IMR-90 (cell line): ENCODE data around the gene NALCN. TPM values are rescaled to one million over a fixed set of nuclear protein-coding genes. Genes with fewer than 3 reads are reported as not detected.

Experiments used
- ATAC-seq: fragments of 200-7000 bp; cut with Tn5 transposase; 2 replicates; pipeline ENCODE4 v1.9.1; 2020; ENCODE audit warnings: low read depth, mild to moderate bottlenecking, moderate library complexity
- BruUV-seq: library from RNA; stranded (reverse); fragments of 400-500 nt; replicated peaks from 2 replicates; lab custom pipeline; 2021; lab: Mats Ljungman, UMichigan
- CTCF ChIA-PET: fragments of 300-600 bp; formaldehyde crosslinking; extraction: SDS; loops from one replicate; lab custom pipeline; 2021; ENCODE audit warnings: antibody characterized with exemption; lab: Yijun Ruan, JAX
- POLR2A ChIA-PET: fragments of 300-600 bp; sonication (Branson Sonifier 250); formaldehyde crosslinking; loops from one replicate; lab custom pipeline; 2022; ENCODE audit warnings: antibody characterized with exemption; ENCODE audit not compliant: unreplicated experiment; lab: Charles Lee
- DNase-seq: peaks from one replicate; pipeline ENCODE4 v3.0.0; 2013
- H2AFZ ChIP-seq: replicated peaks from 2 replicates; pipeline ENCODE3; 2013; ENCODE audit warnings: low read length, mild to moderate bottlenecking; ENCODE audit not compliant: poor library complexity
- H2AK5ac ChIP-seq: 2 replicates; pipeline ENCODE4 v1.6.1; 2013; ENCODE audit warnings: low read depth, low read length, inconsistent platforms
- H2AK9ac ChIP-seq: replicated peaks from 2 replicates; pipeline ENCODE3; 2013; ENCODE audit warnings: mild to moderate bottlenecking, low read depth, low read length, moderate library complexity; ENCODE audit not compliant: poor library complexity
- H2BK120ac ChIP-seq: 2 replicates; pipeline ENCODE4 v1.6.1; 2013; ENCODE audit warnings: low read depth, low read length, inconsistent platforms
- H2BK15ac ChIP-seq: 3 replicates; pipeline ENCODE4 v1.6.1; 2013; ENCODE audit warnings: low read depth, low read length, inconsistent platforms
- H2BK20ac ChIP-seq: 2 replicates; pipeline ENCODE4 v1.6.1; 2013; ENCODE audit warnings: low read depth, mild to moderate bottlenecking, inconsistent platforms, low read length, moderate library complexity
- H2BK5ac ChIP-seq: 2 replicates; pipeline ENCODE4 v1.6.1; 2013; ENCODE audit warnings: mild to moderate bottlenecking, low read depth, low read length, inconsistent platforms; ENCODE audit not compliant: poor library complexity, severe bottlenecking
- H3K14ac ChIP-seq: replicated peaks from 2 replicates; pipeline ENCODE4 v1.6.1; 2013; ENCODE audit warnings: low read depth, low read length, inconsistent platforms
- H3K18ac ChIP-seq: 2 replicates; pipeline ENCODE4 v1.6.1; 2013; ENCODE audit warnings: low read depth, low read length, control low read depth
- H3K23ac ChIP-seq: 2 replicates; pipeline ENCODE4 v1.6.1; 2013; ENCODE audit warnings: low read depth, low read length, inconsistent platforms
- H3K27ac ChIP-seq: 2 replicates; pipeline ENCODE4 v1.5.1; 2013; ENCODE audit warnings: mild to moderate bottlenecking, control low read depth, low read length; ENCODE audit not compliant: insufficient read depth
- H3K27me3 ChIP-seq: 2 replicates; pipeline ENCODE4 v1.6.1; 2013; ENCODE audit warnings: low read length; ENCODE audit not compliant: control insufficient read depth, insufficient read depth
- H3K36me3 ChIP-seq: 2 replicates; pipeline ENCODE4 v1.6.1; 2013; ENCODE audit warnings: low read length, mixed read lengths; ENCODE audit not compliant: control insufficient read depth, insufficient read depth
- H3K4ac ChIP-seq: 2 replicates; pipeline ENCODE4 v1.6.1; 2013; ENCODE audit warnings: low read depth, low read length, inconsistent platforms
- H3K4me1 ChIP-seq: 2 replicates; pipeline ENCODE4 v1.6.1; 2013; ENCODE audit warnings: low read length, mixed read lengths; ENCODE audit not compliant: control insufficient read depth, insufficient read depth
- H3K4me2 ChIP-seq: 2 replicates; pipeline ENCODE4 v1.6.1; 2013; ENCODE audit warnings: low read depth, mild to moderate bottlenecking, control low read depth, low read length, moderate library complexity
- H3K4me3 ChIP-seq: 2 replicates; pipeline ENCODE4 v1.5.1; 2013; ENCODE audit warnings: low read depth, mild to moderate bottlenecking, control low read depth, low read length, moderate library complexity; ENCODE audit not compliant: insufficient read depth
- H3K56ac ChIP-seq: 2 replicates; pipeline ENCODE4 v1.6.1; 2013; ENCODE audit warnings: low read length, inconsistent platforms; ENCODE audit not compliant: insufficient read depth; ENCODE audit errors: extremely low read depth
- H3K79me1 ChIP-seq, 2 experiments: 2 replicates each; pipeline ENCODE4 v1.6.1; 2013; ENCODE audit warnings: low read length in 2 of 2, inconsistent platforms in 1 of 2, low read depth in 1 of 2
- H3K9ac ChIP-seq: 2 replicates; pipeline ENCODE4 v1.6.1; 2013; ENCODE audit warnings: low read depth, low read length, control low read depth
- H3K9me1 ChIP-seq: 2 replicates; pipeline ENCODE4 v1.6.1; 2013; ENCODE audit warnings: low read length, inconsistent platforms; ENCODE audit not compliant: insufficient read depth
- H3K9me3 ChIP-seq: 2 replicates; pipeline ENCODE4 v1.6.1; 2013; ENCODE audit warnings: low read length; ENCODE audit not compliant: control insufficient read depth, insufficient read depth
- H4K20me1 ChIP-seq: 2 replicates; pipeline ENCODE4 v1.6.1; 2013; ENCODE audit warnings: low read length, inconsistent platforms; ENCODE audit not compliant: insufficient read depth
- H4K5ac ChIP-seq: 2 replicates; pipeline ENCODE4 v1.6.1; 2013; ENCODE audit warnings: mild to moderate bottlenecking, low read depth, low read length, control low read depth
- H4K8ac ChIP-seq, 2 experiments: 2 replicates each; pipeline ENCODE4 v1.6.1; 2013; ENCODE audit warnings: low read depth in 2 of 2, low read length in 2 of 2, control low read depth in 1 of 2, inconsistent platforms in 1 of 2
- H4K91ac ChIP-seq: 2 replicates; pipeline ENCODE4 v1.6.1; 2013; ENCODE audit warnings: low read depth, low read length, inconsistent platforms; ENCODE audit not compliant: insufficient read depth
- BHLHE40 ChIP-seq: fragments of 150-350 bp; IDR thresholded peaks from 2 replicates; pipeline ENCODE4 v1.6.1; 2016; ENCODE audit warnings: mild to moderate bottlenecking, low read depth, low read length
- CEBPB ChIP-seq: IDR thresholded peaks from 2 replicates; pipeline ENCODE4 v1.6.1; 2012; ENCODE audit warnings: low read depth, low read length, improper control_type of control experiment
- CHD1 ChIP-seq: IDR thresholded peaks from 2 replicates; pipeline ENCODE4 v1.6.1; 2012; ENCODE audit warnings: low read depth, low read length, improper control_type of control experiment
- CTCF ChIP-seq: conservative IDR thresholded peaks from 2 replicates; pipeline ENCODE4 v1.5.1; 2012; ENCODE audit warnings: mild to moderate bottlenecking, low read depth, low read length, improper control_type of control experiment
- ELK1 ChIP-seq: fragments of 150-350 bp; IDR thresholded peaks from 2 replicates; pipeline ENCODE4 v1.6.1; 2016; ENCODE audit warnings: low read depth, mild to moderate bottlenecking, low read length, moderate library complexity, borderline replicate concordance
- FOS ChIP-seq: fragments of 150-350 bp; IDR thresholded peaks from 2 replicates; pipeline ENCODE4 v1.6.1; 2016; ENCODE audit warnings: low read depth, low read length
- MAFK ChIP-seq: IDR thresholded peaks from 2 replicates; pipeline ENCODE4 v1.6.1; 2012; ENCODE audit warnings: low read depth, low read length, improper control_type of control experiment
- MAZ ChIP-seq: IDR thresholded peaks from 2 replicates; pipeline ENCODE4 v1.6.1; 2012; ENCODE audit warnings: low read depth, mild to moderate bottlenecking, low read length, improper control_type of control experiment, moderate library complexity, borderline replicate concordance
- NFE2L2 ChIP-seq: fragments of 150-350 bp; IDR thresholded peaks from 2 replicates; pipeline ENCODE4 v1.6.1; 2016; ENCODE audit warnings: low read depth, mild to moderate bottlenecking, low read length
- RAD21 ChIP-seq: IDR thresholded peaks from 2 replicates; pipeline ENCODE4 v1.6.1; 2012; ENCODE audit warnings: low read length, improper control_type of control experiment
- RCOR1 ChIP-seq: IDR thresholded peaks from 2 replicates; pipeline ENCODE4 v1.6.1; 2012; ENCODE audit warnings: mild to moderate bottlenecking, low read length, improper control_type of control experiment; ENCODE audit not compliant: insufficient replicate concordance
- WGBS, 2 experiments: methylation state at CpG; one replicate each; pipeline versions ENCODE4 v1.1.5 to v1.1.7; 2013; ENCODE audit warnings: missing lambda C conversion rate in 2 of 2; ENCODE audit not compliant: insufficient read length in 1 of 2; ENCODE audit errors: extremely low coverage in 2 of 2; 5-methylcytosine and 5-hydroxymethylcytosine counted together
- dilution Hi-C: fragments of 300-500 bp; cut with HindIII; formaldehyde crosslinking; loops from one replicate; pipeline ENCODE4 v1.14.3; 2018; ENCODE audit warnings: low sequenced_read_pairs; ENCODE audit not compliant: unreplicated experiment
- in situ Hi-C: fragments of 300-500 bp; cut with MboI; formaldehyde crosslinking; loops from 3 replicates; pipeline ENCODE4 v1.14.3; 2019; ENCODE audit warnings: low sequenced_read_pairs, inconsistent platforms, mixed read lengths
- intact Hi-C: fragments of 100-400 bp; cut with micrococcal nuclease; formaldehyde crosslinking; loops from 2 replicates; pipeline ENCODE4 v1.10.0; 2022
- polyA plus RNA-seq, 3 experiments: library from polyadenylated mRNA; depleted of rRNA; stranded (reverse); fragments of >200 nt; gene quantifications; 2 replicates each; pipeline ENCODE4 v1.2.3, GENCODE V29; 2012; ENCODE audit warnings: low replicate concordance in 1 of 3
- total RNA-seq: library from RNA; depleted of rRNA; stranded (reverse); fragments of >200 nt; gene quantifications from 2 replicates; pipeline ENCODE4 v1.2.3, GENCODE V29; 2012

The NALCN gene
- total and polyA plus RNA-seq, 2 of the 4 experiments (the other 2 are of a cell fraction): 2.9 to 4.8 TPM

- DNase-seq: no peak
- no peak overlapping the region for H2AFZ ChIP-seq
- no peaks in the 10 kb centered on the region for H3K9me1 ChIP-seq
- dilution Hi-C loops: no loop called here
- H3K4me2 ChIP-seq: no peak overlapping the region
- no peak for ATAC-seq
- ChIA-PET CTCF (interaction anchor here (1.5 kb wide), 1 partner anchor 343 kb away, joined by 3 read pairs; no protein-coding TSS in a partner anchor), POLR2A (no interaction called here)
- 90% methylated on average over 9 of the region's 12 CpGs; no CpG with 5 or more reads in 1 of the 2 experiments for WGBS, 2 experiments
- no peak overlapping the region for H3K4ac ChIP-seq
- no TSS peak for BruUV-seq
- in situ Hi-C loops: no loop called here
- no peaks in the 10 kb centered on the region for H3K79me1 ChIP-seq
- no peak overlapping the region for H4K5ac ChIP-seq
- no peak overlapping the region for H3K9ac ChIP-seq
- no peak overlapping the region for H2BK120ac ChIP-seq
- intact Hi-C loops: no loop called here
- no peak overlapping the region for H3K4me3 ChIP-seq
- H3K18ac ChIP-seq: no peak overlapping the region
- H3K36me3 ChIP-seq: no peaks in the 10 kb centered on the region
- H2AK9ac ChIP-seq: no peak overlapping the region
- H3K9me3 ChIP-seq: no peaks in the 10 kb centered on the region
- no peaks in the 10 kb centered on the region for H4K20me1 ChIP-seq
- H2BK5ac ChIP-seq: no peak overlapping the region
- TF ChIP-seq ELK1 (no peak), BHLHE40 (no peak), RAD21 (no peak), CHD1 (no peak), FOS (no peak), NFE2L2 (no peak), MAZ (no peak), RCOR1 (no peak), CTCF (no peak), CEBPB (no peak), MAFK (no peak)
- H2BK20ac ChIP-seq: no peak overlapping the region
- H4K8ac ChIP-seq: no peak overlapping the region
- H4K91ac ChIP-seq: no peak overlapping the region
- H3K23ac ChIP-seq: no peak overlapping the region
- H3K14ac ChIP-seq: no peak overlapping the region
- no peak overlapping the region for H2AK5ac ChIP-seq
- no peaks in the 10 kb centered on the region for H3K4me1 ChIP-seq
- no peak overlapping the region for H3K56ac ChIP-seq
- no peaks in the 10 kb centered on the region for H3K27me3 ChIP-seq
- H2BK15ac ChIP-seq: no peak overlapping the region
- H3K27ac ChIP-seq: no peak overlapping the region
Observed at GRCh38 chr13:101065329-101065728, 351.0 kb downstream of the NALCN start.
